ENCODE measurements around the gene SPACA4.

DNA sequence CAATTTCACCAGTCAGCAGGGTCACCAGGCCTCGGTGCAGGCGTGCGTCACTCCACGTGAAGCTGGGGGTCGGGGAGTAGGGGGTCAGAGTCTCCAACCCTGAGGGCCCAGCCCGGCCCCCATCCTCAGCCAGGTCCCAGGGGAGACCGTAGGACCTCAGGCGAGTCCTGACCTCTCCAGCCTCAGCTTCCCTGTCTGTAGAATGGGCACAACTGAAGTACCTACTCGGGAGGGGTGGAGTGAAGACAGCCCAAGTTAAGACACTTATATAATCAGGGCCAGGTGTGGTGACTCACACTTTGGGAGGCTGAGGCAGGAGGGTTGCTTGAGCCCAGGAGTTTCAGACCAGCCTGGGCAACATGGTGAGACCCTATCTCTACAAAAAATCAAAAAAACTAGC, 2.7 kb upstream of the SPACA4 start:
- no peak for TF ChIP-seq PPARA (CRISPR knock-in tag; IDR thresholded peaks at IDR 0.05; ENCODE audit: borderline replicate concordance)
- no peak for TF ChIP-seq BACH2 (CRISPR knock-in tag; IDR thresholded peaks at IDR 0.05; ENCODE audit: borderline replicate concordance)
- no peak for TF ChIP-seq ISL1 (CRISPR knock-in tag; IDR thresholded peaks at IDR 0.05)

Data from SK-N-SH treated with all-trans-retinoic acid at 6 μM for 48 hours (cell line).